Fibroblast of mammary gland (primary cell): ENCODE data around the gene LAMTOR4.
A peak's percentile ranks its signal among the peaks of the same experiment; 100 is the strongest.

Experiments
- DNase-seq: peaks from one replicate; pipeline ENCODE4 v3.0.0-alpha.2; 2010; ENCODE audit warnings: low read depth
- H3K4me3 ChIP-seq: 2 replicates; pipeline ENCODE4 v1.5.1; 2011; ENCODE audit warnings: low read depth, mild to moderate bottlenecking, low read length, moderate library complexity; ENCODE audit not compliant: control insufficient read depth
- CTCF ChIP-seq: conservative IDR thresholded peaks from 2 replicates; pipeline ENCODE4 v1.5.1; 2011; ENCODE audit warnings: low read depth, low read length, inconsistent platforms; ENCODE audit not compliant: control insufficient read depth, insufficient read depth

LAMTOR4 gene

GRCh38 chr7:100122568-100122967 lies 26.1 kb upstream of the LAMTOR4 start:
- no peak overlapping the region for H3K4me3 ChIP-seq
- DNase-seq, result no peak
- TF ChIP-seq CTCF, result no peak

GRCh38 chr7:100124301-100125230 lies 24.2 kb upstream of the LAMTOR4 start:
- no peak overlapping the region for H3K4me3 ChIP-seq
- DNase-seq, result no peak
- TF ChIP-seq CTCF, result no peak

GRCh38 chr7:100126239-100126930 lies 22.3 kb upstream of the LAMTOR4 start:
- no peak for TF ChIP-seq CTCF
- H3K4me3 ChIP-seq, result peak overlapping the region; percentile 94
- DNase-seq, result no peak

- peak within 1 kb of the TSS; percentile 94 for H3K4me3 ChIP-seq
- peak; percentile 91 for DNase-seq
- no peak for TF ChIP-seq CTCF
Observed at GRCh38 chr7:100126931-100127865, 21.5 kb upstream of the LAMTOR4 start, which contains the start of gene MBLAC1. MBLAC1 (plus strand) TSS chr7:100126967; CDS start chr7:100127396, 429 bp downstream.

- TF ChIP-seq CTCF, result no peak
- no peak for DNase-seq
Observed at GRCh38 chr7:100127866-100128636, 20.7 kb upstream of the LAMTOR4 start.

More at GRCh38 chr7:100127866-100128636, 20.7 kb upstream of the LAMTOR4 start:
- H3K4me3 ChIP-seq, result peak overlapping the region; percentile 94
